Medulla oblongata (tissue), 1 donor: ENCODE measurements around the gene INPP5A.

Experiments used
- DNase-seq: peaks from one replicate; pipeline ENCODE4 v3.0.0-alpha.2; 2015; ENCODE audit errors: extremely low spot score

Gene INPP5A

GRCh38 chr10:132690401-132690800 lies 152.8 kb downstream of the INPP5A start:
- no peak for DNase-seq

- DNase-seq: no peak
Observed at GRCh38 chr10:132690821-132691610, 153.4 kb downstream of the INPP5A start.

GRCh38 chr10:132691711-132692153 lies 154.1 kb downstream of the INPP5A start:
- no peak for DNase-seq

GRCh38 chr10:132692311-132692710 lies 154.7 kb downstream of the INPP5A start:
- DNase-seq: no peak

- DNase-seq: no peak
Observed at GRCh38 chr10:132693676-132694075, 156.1 kb downstream of the INPP5A start.

- no peak for DNase-seq
Observed at GRCh38 chr10:132696204-132696603, 158.6 kb downstream of the INPP5A start.

GRCh38 chr10:132696728-132697577 lies 159.4 kb downstream of the INPP5A start:
- DNase-seq: no peak

- DNase-seq: no peak
Observed at GRCh38 chr10:132697578-132698200, 160.1 kb downstream of the INPP5A start.

GRCh38 chr10:132698211-132698751 lies 160.7 kb downstream of the INPP5A start:
- no peak for DNase-seq

GRCh38 chr10:132698761-132699391 lies 161.3 kb downstream of the INPP5A start:
- no peak for DNase-seq

- no peak for DNase-seq
Observed at GRCh38 chr10:132699411-132700155, 162.0 kb downstream of the INPP5A start.

GRCh38 chr10:132700156-132701098 lies 162.8 kb downstream of the INPP5A start:
- DNase-seq: no peak

GRCh38 chr10:132701099-132701845 lies 163.7 kb downstream of the INPP5A start:
- DNase-seq: no peak

- no peak for DNase-seq
Observed at GRCh38 chr10:132701846-132702190, 164.2 kb downstream of the INPP5A start.

GRCh38 chr10:132702601-132703418 lies 165.2 kb downstream of the INPP5A start:
- no peak for DNase-seq

GRCh38 chr10:132703419-132704007 lies 165.9 kb downstream of the INPP5A start:
- no peak for DNase-seq

- DNase-seq: no peak
Observed at GRCh38 chr10:132704008-132704814, 166.6 kb downstream of the INPP5A start.
